MM.1S (cell line): ENCODE results near the gene CHSY1.

Experiments
- DNase-seq: peaks from one replicate; pipeline ENCODE4 v3.0.0-alpha.2; 2015
- H2AFZ ChIP-seq: fragments of 300-600 bp; sonication (generic); 2 replicates; pipeline ENCODE4 v1.6.0; 2016; ENCODE audit warnings: antibody characterized with exemption, low read length
- H3F3A ChIP-seq: fragments of 300-600 bp; sonication (generic); 2 replicates; pipeline ENCODE4 v1.6.1; 2016; ENCODE audit warnings: mild to moderate bottlenecking, antibody characterized with exemption, low read length, moderate library complexity, mixed read lengths; ENCODE audit not compliant: insufficient read depth
- H3K27ac ChIP-seq: fragments of 300-600 bp; sonication (generic); 2 replicates; pipeline ENCODE4 v1.5.1; 2016; ENCODE audit warnings: mild to moderate bottlenecking, low read length
- H3K27me3 ChIP-seq: fragments of 300-600 bp; sonication (generic); replicated peaks from 2 replicates; pipeline ENCODE4 v1.6.0; 2016; ENCODE audit warnings: low read length; ENCODE audit not compliant: insufficient read depth
- H3K36me3 ChIP-seq: fragments of 300-600 bp; sonication (generic); replicated peaks from 2 replicates; pipeline ENCODE4 v1.6.1; 2016; ENCODE audit warnings: mild to moderate bottlenecking, low read length, mixed read lengths; ENCODE audit not compliant: insufficient read depth
- H3K4me1 ChIP-seq: fragments of 300-600 bp; sonication (generic); 2 replicates; pipeline ENCODE4 v1.6.1; 2016; ENCODE audit warnings: low read length, mixed read lengths
- H3K4me2 ChIP-seq: fragments of 300-600 bp; sonication (generic); 2 replicates; pipeline ENCODE4 v1.6.0; 2016; ENCODE audit warnings: low read depth, low read length
- H3K4me3 ChIP-seq: fragments of 300-600 bp; sonication (generic); 2 replicates; pipeline ENCODE4 v1.5.1; 2016; ENCODE audit warnings: low read length, mixed read lengths
- H3K79me2 ChIP-seq: fragments of 300-600 bp; sonication (generic); 2 replicates; pipeline ENCODE4 v1.6.1; 2016; ENCODE audit warnings: mixed run types, low read length, mixed read lengths
- H3K9ac ChIP-seq: fragments of 300-600 bp; sonication (generic); 2 replicates; pipeline ENCODE4 v1.6.1; 2016; ENCODE audit warnings: low read length, mixed read lengths
- H3K9me2 ChIP-seq: fragments of 300-600 bp; sonication (generic); replicated peaks from 2 replicates; pipeline ENCODE4 v1.6.1; 2016; ENCODE audit warnings: mild to moderate bottlenecking, low read length, mixed read lengths; ENCODE audit not compliant: insufficient read depth
- H3K9me3 ChIP-seq: fragments of 300-600 bp; sonication (generic); replicated peaks from 2 replicates; pipeline ENCODE4 v1.6.1; 2016; ENCODE audit warnings: mild to moderate bottlenecking, low read length, mixed read lengths; ENCODE audit not compliant: insufficient read depth
- H4K20me1 ChIP-seq: fragments of 300-600 bp; sonication (generic); 2 replicates; pipeline ENCODE4 v1.6.1; 2016; ENCODE audit warnings: mild to moderate bottlenecking, low read length, moderate library complexity, mixed read lengths; ENCODE audit not compliant: insufficient read depth
- CTCF ChIP-seq: fragments of 300-600 bp; sonication (generic); IDR thresholded peaks from 2 replicates; pipeline ENCODE4 v1.5.1; 2016; ENCODE audit warnings: antibody characterized with exemption, low read length, mixed read lengths
- EZH2 ChIP-seq: fragments of 300-600 bp; sonication (generic); optimal IDR thresholded peaks from 2 replicates; pipeline ENCODE3; 2017; ENCODE audit warnings: low read depth, mild to moderate bottlenecking, antibody characterized with exemption, low read length, mixed read lengths
- EZH2phosphoT487 ChIP-seq: fragments of 300-600 bp; sonication (generic); IDR thresholded peaks from 2 replicates; pipeline ENCODE4 v1.6.1; 2018; ENCODE audit warnings: antibody characterized with exemption, low read length

The CHSY1 gene

GRCh38 chr15:101193806-101194545 lies 57.9 kb downstream of the CHSY1 start:
- peaks cover 100% of the 10 kb centered on the region for H3K79me2 ChIP-seq
- peaks cover 16% of the 10 kb centered on the region for H3F3A ChIP-seq
- no peak overlapping the region for H3K9ac ChIP-seq
- H4K20me1 ChIP-seq: no peaks in the 10 kb centered on the region
- no peaks in the 10 kb centered on the region for H3K9me3 ChIP-seq
- no peak for DNase-seq
- H2AFZ ChIP-seq: no peak overlapping the region
- no peaks in the 10 kb centered on the region for H3K27me3 ChIP-seq
- no peaks in the 10 kb centered on the region for H3K36me3 ChIP-seq
- H3K4me1 ChIP-seq: peaks cover 22% of the 10 kb centered on the region
- no peaks in the 10 kb centered on the region for H3K9me2 ChIP-seq
- no peak overlapping the region for H3K27ac ChIP-seq
- no peak overlapping the region for H3K4me2 ChIP-seq
- H3K4me3 ChIP-seq: no peak overlapping the region
- TF ChIP-seq EZH2phosphoT487: no peak
- TF ChIP-seq EZH2: no peak
- TF ChIP-seq CTCF: no peak

GRCh38 chr15:101193120-101193644 lies 58.7 kb downstream of the CHSY1 start:
- Histone ChIP-seq H2AFZ (no peak overlapping the region), H4K20me1 (no peaks in the 10 kb centered on the region), H3K27ac (no peak overlapping the region), H3K9me2 (no peaks in the 10 kb centered on the region), H3K4me3 (no peak overlapping the region), H3K4me1 (peaks cover 14% of the 10 kb centered on the region), H3K4me2 (no peak overlapping the region), H3F3A (peaks cover 9% of the 10 kb centered on the region), H3K9me3 (no peaks in the 10 kb centered on the region), H3K9ac (no peak overlapping the region), H3K27me3 (no peaks in the 10 kb centered on the region), H3K79me2 (peaks cover 100% of the 10 kb centered on the region), H3K36me3 (no peaks in the 10 kb centered on the region)
- no peak for TF ChIP-seq CTCF
- no peak for TF ChIP-seq EZH2
- TF ChIP-seq EZH2phosphoT487: no peak
- no peak for DNase-seq

GRCh38 chr15:101192081-101192480 lies 59.8 kb downstream of the CHSY1 start:
- Histone ChIP-seq H3K9me3 (no peaks in the 10 kb centered on the region), H3K79me2 (peaks cover 100% of the 10 kb centered on the region), H3K9ac (no peak overlapping the region), H3K27me3 (no peaks in the 10 kb centered on the region), H3K4me3 (no peak overlapping the region), H4K20me1 (0 out of 2 replicates have a peak, but pooled peaks cover 4% of the 10 kb centered on the region), H3K4me1 (peaks cover 8% of the 10 kb centered on the region), H2AFZ (no peak overlapping the region), H3K36me3 (no peaks in the 10 kb centered on the region), H3K4me2 (no peak overlapping the region), H3K9me2 (no peaks in the 10 kb centered on the region), H3F3A (peaks cover 5% of the 10 kb centered on the region; the same call in 1 of the 2 replicates), H3K27ac (no peak overlapping the region)
- DNase-seq: no peak
- TF ChIP-seq EZH2: no peak
- TF ChIP-seq EZH2phosphoT487: no peak
- TF ChIP-seq CTCF: no peak
